ENCODE results near the gene ZNF101.

The ZNF101 gene

GRCh38 chr19:19655641-19656343, 12.8 kb upstream of the ZNF101 start:
- no peak for DNase-seq (ENCODE audit: low spot score)
- TF ChIP-seq CTCF (IDR thresholded peaks at IDR 0.05; ENCODE audit: extremely low read depth, missing control alignments) = no peak

DNA sequence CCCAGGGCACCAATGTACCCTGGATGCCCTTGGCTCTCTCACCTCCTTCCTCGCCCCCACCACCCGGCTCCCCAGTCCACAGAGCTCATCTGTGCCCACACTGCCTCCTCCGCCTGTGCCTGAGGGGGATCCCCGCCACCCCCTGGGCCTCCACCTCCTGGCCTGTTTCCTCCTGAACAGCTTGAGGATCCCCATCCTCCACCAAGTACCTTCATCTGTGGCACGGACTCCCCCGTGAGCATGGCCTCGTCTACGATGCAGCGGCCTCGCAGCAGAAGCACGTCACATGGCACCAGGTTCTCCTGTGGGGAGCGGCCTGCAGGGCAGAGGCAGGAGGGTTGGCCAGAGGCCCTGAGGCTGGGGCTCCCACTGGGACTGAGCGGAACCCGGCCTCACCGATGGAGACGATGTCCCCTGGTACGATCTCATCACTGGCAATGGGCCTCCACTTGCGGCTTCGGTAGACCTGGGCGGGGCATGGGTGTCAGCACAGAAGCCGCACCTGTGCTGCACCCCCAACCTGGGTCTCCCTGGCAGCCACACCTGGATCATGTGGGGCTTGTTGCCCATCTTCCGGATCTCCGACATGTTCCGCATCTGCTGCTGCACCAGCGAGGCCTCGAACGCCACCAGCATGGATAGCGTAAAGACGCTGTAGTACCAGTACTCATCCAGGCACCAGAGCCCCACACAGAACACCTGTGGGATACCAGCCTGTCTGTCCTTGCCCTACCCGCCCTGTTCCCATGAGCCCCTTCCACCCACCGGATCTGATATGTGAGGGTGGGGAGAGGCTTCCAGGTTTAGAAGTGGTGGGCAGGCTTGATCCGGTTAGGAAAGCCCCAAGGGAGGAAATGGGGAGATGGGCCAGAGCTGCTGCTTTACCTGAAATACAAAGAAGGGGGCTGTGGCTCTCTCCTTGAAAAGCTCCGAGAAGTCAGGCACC, 11.9 kb upstream of the ZNF101 start:
- DNase-seq (ENCODE audit: low spot score) = no peak
- no peak for TF ChIP-seq CTCF (IDR thresholded peaks at IDR 0.05; ENCODE audit: extremely low read depth, missing control alignments)

- DNase-seq (ENCODE audit: low spot score) = no peak
- TF ChIP-seq CTCF (IDR thresholded peaks at IDR 0.05; ENCODE audit: extremely low read depth, missing control alignments) = no peak
Measured at GRCh38 chr19:19657397-19657783, 11.2 kb upstream of the ZNF101 start.

DNA sequence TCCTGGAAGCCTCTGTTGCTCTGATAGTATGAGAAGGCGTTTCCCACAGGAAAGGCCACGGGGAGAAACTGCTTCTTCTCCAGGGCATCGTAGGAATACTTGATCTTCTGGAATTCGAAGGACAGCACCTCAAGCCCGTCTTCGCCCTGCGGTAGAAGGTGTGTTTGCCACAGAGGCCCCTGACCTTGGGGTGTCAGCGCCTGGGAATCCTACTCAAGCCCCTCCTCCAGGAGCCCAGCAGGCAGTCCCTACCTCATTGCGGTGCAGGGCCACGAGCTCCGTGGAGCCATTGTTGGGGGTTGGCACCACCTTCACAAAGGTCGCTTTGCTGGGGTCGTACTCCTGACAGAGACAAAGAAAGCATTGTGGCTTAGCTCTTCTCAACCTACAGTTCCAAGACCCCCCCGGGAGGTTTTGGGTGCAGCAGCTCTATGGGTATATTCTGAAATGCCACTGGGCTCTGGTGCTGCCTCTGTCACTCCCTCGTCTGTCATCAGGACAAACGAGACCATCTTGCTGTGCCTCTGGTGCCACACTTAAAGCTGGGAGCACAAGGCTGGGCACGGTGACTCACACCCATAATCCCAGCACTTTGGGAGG, 8.9 kb upstream of the ZNF101 start:
- DNase-seq (ENCODE audit: low spot score) = no peak
- no peak for TF ChIP-seq CTCF (IDR thresholded peaks at IDR 0.05; ENCODE audit: extremely low read depth, missing control alignments)

DNA sequence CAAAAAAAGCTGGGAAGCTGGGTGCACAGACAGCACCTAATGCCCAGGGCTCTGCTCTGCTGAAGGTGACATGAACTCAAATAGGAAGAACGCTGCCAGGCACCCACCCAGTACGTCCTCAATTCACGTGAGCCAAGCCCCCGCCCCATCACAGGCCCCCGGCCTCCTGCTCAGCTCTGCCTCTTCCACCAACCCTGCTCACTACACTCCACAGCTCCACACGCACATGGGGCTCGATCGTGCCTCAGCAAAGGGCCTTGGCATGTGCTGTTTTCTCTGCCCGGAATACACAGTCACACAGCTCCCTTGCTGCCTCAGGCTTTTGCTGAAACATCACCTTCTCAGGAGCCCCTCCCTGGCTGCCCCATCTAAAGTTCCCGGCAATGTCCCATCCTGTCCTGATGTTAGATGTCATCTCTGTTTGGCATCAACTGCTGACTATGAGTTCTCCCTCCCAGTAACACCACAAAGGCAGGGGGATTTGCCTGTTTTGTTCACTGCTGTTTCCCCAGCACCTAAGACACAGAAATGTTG, 7.4 kb upstream of the ZNF101 start:
- TF ChIP-seq CTCF (IDR thresholded peaks at IDR 0.05; ENCODE audit: extremely low read depth, missing control alignments) = no peak

GRCh38 chr19:19661675-19662251, 6.9 kb upstream of the ZNF101 start:
- peak; percentile 84 for DNase-seq (ENCODE audit: low spot score)
- no peak for TF ChIP-seq CTCF (IDR thresholded peaks at IDR 0.05; ENCODE audit: extremely low read depth, missing control alignments)

More for the DNA sequence above, 7.4 kb upstream of the ZNF101 start:
- no peak for DNase-seq (ENCODE audit: low spot score)

Measured in GM20000 (cell line).